SK-N-SH (cell line): Measurements from ENCODE around the gene C1QTNF5. TPM values are rescaled to one million over a fixed set of nuclear protein-coding genes. Genes with fewer than 3 reads are reported as not detected.

Source experiments
- CTCF ChIA-PET: fragments of 300-600, 350-600 bp; formaldehyde crosslinking; extraction: SDS; loops from one replicate; lab custom pipeline; 2021; lab: Yijun Ruan, JAX
- POLR2A ChIA-PET: fragments of 350-600 bp; sonication (Branson Sonifier 250); formaldehyde crosslinking; extraction: SDS; loops from one replicate; lab custom pipeline; 2020; ENCODE audit warnings: antibody characterized with exemption, inconsistent platforms; lab: Yijun Ruan, JAX
- DNase-seq: peaks from one replicate; pipeline ENCODE4 v3.0.0; 2012
- H2AFZ ChIP-seq: fragments of 200-600 bp; sonication (generic); 2 replicates; pipeline ENCODE4 v1.8.1; 2016; ENCODE audit warnings: antibody characterized with exemption, mild to moderate bottlenecking, low read depth
- H3F3A ChIP-seq: fragments of 200-600 bp; sonication (generic); replicated peaks from 2 replicates; pipeline ENCODE3; 2016; ENCODE audit warnings: antibody characterized with exemption, mild to moderate bottlenecking; ENCODE audit not compliant: insufficient read depth
- H3K27ac ChIP-seq, 2 experiments: fragments of 200-500 bp in 1 of 2; fragments of 200-600 bp in 1 of 2; sonication (Bioruptor generic) in 1 of 2; sonication (generic), shearing (Covaris generic) in 1 of 2; 2 replicates each; pipeline versions ENCODE4 v1.5.1 to v1.6.1; 2014 to 2016; ENCODE audit warnings: low read depth in 2 of 2, inconsistent platforms in 1 of 2, low read length in 1 of 2, mild to moderate bottlenecking in 1 of 2, mixed read lengths in 1 of 2
- H3K27me3 ChIP-seq: fragments of 200-600 bp; sonication (generic), shearing (Covaris generic); 2 replicates; pipeline ENCODE4 v1.6.1; 2016; ENCODE audit warnings: mixed run types; ENCODE audit not compliant: insufficient read depth
- H3K36me3 ChIP-seq, 2 experiments: fragments of 200-500 bp in 1 of 2; fragments of 200-600 bp in 1 of 2; sonication (Bioruptor generic) in 1 of 2; sonication (generic) in 1 of 2; replicated peaks in 1 of 2; 2 replicates each; pipeline versions ENCODE3 to v1.5.1; 2014 to 2016; ENCODE audit warnings: low read length in 1 of 2, mild to moderate bottlenecking in 1 of 2; ENCODE audit not compliant: insufficient read depth in 2 of 2, control insufficient read depth in 1 of 2
- H3K4me1 ChIP-seq, 2 experiments: fragments of 200-500 bp in 1 of 2; fragments of 200-600 bp in 1 of 2; sonication (Bioruptor generic) in 1 of 2; sonication (generic), shearing (Covaris generic) in 1 of 2; 2 replicates each; pipeline versions ENCODE4 v1.5.1 to v1.6.1; 2014 to 2016; ENCODE audit warnings: low read depth in 1 of 2, low read length in 1 of 2, mixed run types in 1 of 2; ENCODE audit not compliant: insufficient read depth in 2 of 2, control insufficient read depth in 1 of 2
- H3K4me2 ChIP-seq: fragments of 200-600 bp; sonication (generic), shearing (Covaris generic); 2 replicates; pipeline ENCODE4 v1.6.1; 2017; ENCODE audit warnings: mixed run types
- H3K4me3 ChIP-seq, 2 experiments: fragments of 200-500 bp in 1 of 2; fragments of 200-600 bp in 1 of 2; sonication (Bioruptor generic) in 1 of 2; sonication (generic), shearing (Covaris generic) in 1 of 2; 2 replicates each; pipeline versions ENCODE4 v1.5.1 to v1.8.1; 2014 to 2016; ENCODE audit warnings: low read depth in 2 of 2, inconsistent platforms in 1 of 2, low read length in 1 of 2, mild to moderate bottlenecking in 1 of 2, mixed read lengths in 1 of 2, moderate library complexity in 1 of 2
- H3K79me2 ChIP-seq: fragments of 200-600 bp; sonication (generic); 2 replicates; pipeline ENCODE4 v1.8.1; 2017; ENCODE audit warnings: mild to moderate bottlenecking; ENCODE audit not compliant: insufficient read depth
- H3K9ac ChIP-seq: fragments of 200-600 bp; sonication (generic); 2 replicates; pipeline ENCODE4 v1.6.1; 2017; ENCODE audit warnings: mixed run types
- H3K9me2 ChIP-seq: fragments of 200-600 bp; sonication (generic); 2 replicates; pipeline ENCODE4 v1.6.1; 2017; ENCODE audit warnings: mixed run types
- H3K9me3 ChIP-seq: fragments of 200-600 bp; sonication (generic); 2 replicates; pipeline ENCODE4 v1.6.1; 2017; ENCODE audit warnings: mixed run types, mild to moderate bottlenecking, moderate library complexity
- H4K20me1 ChIP-seq: fragments of 200-600 bp; sonication (generic); 2 replicates; pipeline ENCODE4 v1.6.1; 2017; ENCODE audit warnings: mild to moderate bottlenecking, mixed run types; ENCODE audit not compliant: insufficient read depth
- CHD2 ChIP-seq: fragments of 150-350 bp; IDR thresholded peaks from 2 replicates; pipeline ENCODE4 v1.6.1; 2018; ENCODE audit warnings: low read length; ENCODE audit not compliant: partially characterized antibody
- FOXJ3 ChIP-seq: sonication (generic); formaldehyde crosslinking; IDR thresholded peaks from 2 replicates; pipeline ENCODE4 v1.5.1; 2020; ENCODE audit warnings: mild to moderate bottlenecking, missing genetic modification reagents
- FOXM1 ChIP-seq: IDR thresholded peaks from 2 replicates; pipeline ENCODE4 v1.4.0; 2012; ENCODE audit warnings: low read depth, mild to moderate bottlenecking
- GABPA ChIP-seq: IDR thresholded peaks from 2 replicates; pipeline ENCODE4 v1.4.0; 2012; ENCODE audit warnings: low read depth, mild to moderate bottlenecking
- MXI1 ChIP-seq: IDR thresholded peaks from 2 replicates; pipeline ENCODE4 v1.6.1; 2012; ENCODE audit warnings: mild to moderate bottlenecking, low read depth, low read length, improper control_type of control experiment
- NFIC ChIP-seq: IDR thresholded peaks from 2 replicates; pipeline ENCODE4 v1.4.0; 2012; ENCODE audit warnings: borderline replicate concordance
- PBX3 ChIP-seq: IDR thresholded peaks from 2 replicates; pipeline ENCODE4; 2012
- RAD21 ChIP-seq: IDR thresholded peaks from 2 replicates; pipeline ENCODE4 v1.6.1; 2012; ENCODE audit warnings: mild to moderate bottlenecking, low read length
- SIN3A ChIP-seq: IDR thresholded peaks from 2 replicates; pipeline ENCODE4 v1.6.1; 2012; ENCODE audit warnings: low read depth, mild to moderate bottlenecking, low read length, moderate library complexity, borderline replicate concordance
- SMC3 ChIP-seq: IDR thresholded peaks from 2 replicates; pipeline ENCODE4 v1.6.1; 2012; ENCODE audit warnings: low read depth, low read length, improper control_type of control experiment
- TCF12 ChIP-seq: IDR thresholded peaks from 2 replicates; pipeline ENCODE4 v1.4.0; 2012
- TEAD4 ChIP-seq: IDR thresholded peaks from 2 replicates; pipeline ENCODE4 v1.4.0; 2012; ENCODE audit warnings: mild to moderate bottlenecking, borderline replicate concordance; ENCODE audit not compliant: insufficient read depth
- WGBS: methylation state at CpG from one replicate; pipeline ENCODE4 v1.1.6; 2017; ENCODE audit warnings: low lambda C conversion rate; 5-methylcytosine and 5-hydroxymethylcytosine counted together
- polyA plus RNA-seq, 3 experiments: library from polyadenylated mRNA; depleted of rRNA; stranded (reverse); fragments of >200 nt; gene quantifications; 2 replicates each; pipeline ENCODE4 v1.2.3, GENCODE V29; 2012
- TF ChIP-seq, protein P1 (sequence below): IDR thresholded peaks from 2 replicates; pipeline ENCODE4 v1.4.0; 2012; ENCODE audit warnings: low read depth

Gene C1QTNF5
- polyA plus RNA-seq, 1 of the 3 experiments (the other 2 are of a cell fraction): 0.71 TPM

DNA sequence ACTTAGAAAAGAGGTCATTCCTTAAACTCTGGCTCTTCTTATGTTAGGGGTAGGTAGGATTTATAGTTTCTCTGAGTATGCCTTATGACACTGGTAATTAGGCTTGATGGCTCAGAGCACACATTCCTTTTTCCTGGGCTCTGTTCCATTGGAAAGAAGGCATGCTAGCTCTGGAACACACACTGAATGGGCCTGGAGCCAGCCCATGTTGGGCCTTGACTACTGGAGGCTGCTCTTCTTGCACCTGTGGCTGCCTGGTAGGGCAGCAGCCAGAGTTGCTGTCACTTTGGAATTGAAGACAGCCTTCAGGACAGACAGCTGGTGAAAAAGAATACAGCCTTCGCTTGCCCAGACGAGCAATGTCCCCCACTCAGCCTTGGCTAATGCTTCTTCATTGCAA, 42.0 kb downstream of the C1QTNF5 start:
- H3K4me3 ChIP-seq: no peak overlapping the region
- no peak for TF ChIP-seq TEAD4
- no peak for DNase-seq
- no peaks in the 10 kb centered on the region for H4K20me1 ChIP-seq
- no peak overlapping the region for H3K4me2 ChIP-seq
- 93% methylated on average over 2 of the region's 2 CpGs for WGBS
- POLR2A ChIA-PET: no interaction called here
- no peaks in the 10 kb centered on the region for H3K9me2 ChIP-seq
- H2AFZ ChIP-seq: no peak overlapping the region
- H3K9me3 ChIP-seq: no peaks in the 10 kb centered on the region
- CTCF ChIA-PET: interaction anchor here (1.6 to 3.0 kb wide), 4 partner anchors 25 to 93 kb away, joined by 3 to 15 read pairs (median 6); partner anchors contain the start of gene CBL
- no peaks in the 10 kb centered on the region; the same call in none of the 2 replicates for H3K79me2 ChIP-seq
- H3K36me3 ChIP-seq: peaks cover 69 to 76% of the 10 kb centered on the region in 2 experiments
- peaks cover 0 to 3% of the 10 kb centered on the region in 2 experiments; a peak in 2 of 4 replicates for H3K4me1 ChIP-seq
- no peaks in the 10 kb centered on the region for H3F3A ChIP-seq
- H3K9ac ChIP-seq: no peak overlapping the region
- no peak overlapping the region for H3K27ac ChIP-seq
- H3K27me3 ChIP-seq: no peaks in the 10 kb centered on the region

GRCh38 chr11:119297938-119298337, 42.7 kb downstream of the C1QTNF5 start:
- 92% methylated on average over 3 of the region's 3 CpGs for WGBS
- H4K20me1 ChIP-seq: no peaks in the 10 kb centered on the region
- no peak overlapping the region for H3K4me3 ChIP-seq
- H3K9me2 ChIP-seq: no peaks in the 10 kb centered on the region
- H3K4me1 ChIP-seq: peaks cover 0 to 3% of the 10 kb centered on the region in 2 experiments; a peak in 2 of 4 replicates
- H3F3A ChIP-seq: no peaks in the 10 kb centered on the region
- ChIA-PET POLR2A (no interaction called here), CTCF (interaction anchor here (0.9 to 3.0 kb wide), 6 partner anchors 14 to 236 kb away, joined by 3 to 15 read pairs (median 6); partner anchors contain the start of gene CBL)
- no peaks in the 10 kb centered on the region; the same call in none of the 2 replicates for H3K79me2 ChIP-seq
- no peak overlapping the region for H3K9ac ChIP-seq
- no peak overlapping the region for H3K27ac ChIP-seq
- no peaks in the 10 kb centered on the region for H3K9me3 ChIP-seq
- H2AFZ ChIP-seq: no peak overlapping the region
- TF ChIP-seq CHD2: no peak
- no peak for TF ChIP-seq TEAD4
- no peak for TF ChIP-seq FOXJ3 (CRISPR knock-in tag)
- TF ChIP-seq NFIC: no peak
- no peak for TF ChIP-seq SMC3
- TF ChIP-seq TCF12: no peak
- no peak for TF ChIP-seq PBX3
- TF ChIP-seq RAD21: no peak
- TF ChIP-seq, protein P1, sequence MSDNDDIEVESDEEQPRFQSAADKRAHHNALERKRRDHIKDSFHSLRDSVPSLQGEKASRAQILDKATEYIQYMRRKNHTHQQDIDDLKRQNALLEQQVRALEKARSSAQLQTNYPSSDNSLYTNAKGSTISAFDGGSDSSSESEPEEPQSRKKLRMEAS: no peak
- no peak for TF ChIP-seq GABPA
- no peak for TF ChIP-seq FOXM1
- no peak for TF ChIP-seq MXI1
- no peak for TF ChIP-seq SIN3A
- H3K27me3 ChIP-seq: no peaks in the 10 kb centered on the region
- no peak overlapping the region for H3K4me2 ChIP-seq
- DNase-seq: no peak
- peaks cover 67 to 71% of the 10 kb centered on the region in 2 experiments for H3K36me3 ChIP-seq
